Stimulated activated naive CD8-positive, alpha-beta T cell treated with anti-CD3 and anti-CD28 coated beads, Interleukin-15, Interleukin-2, amounts not matched to agents 100 ng/mL and 50 ng/mL, for 24 hours (primary cell): ENCODE results near the gene HLF.
A peak's percentile ranks its signal among the peaks of the same experiment; 100 is the strongest.

Experiments used
- H3K27ac Mint-ChIP-seq: one replicate; pipeline ENCODE4 v1.8.0; 2021; ENCODE audit warnings: mild to moderate bottlenecking, mixed read lengths
- H3K27me3 Mint-ChIP-seq: one replicate; pipeline ENCODE4 v1.8.0; 2021; ENCODE audit warnings: mixed read lengths
- H3K36me3 Mint-ChIP-seq: one replicate; pipeline ENCODE4 v1.8.0; 2021; ENCODE audit warnings: low read depth, mixed read lengths
- H3K4me1 Mint-ChIP-seq: one replicate; pipeline ENCODE4 v1.8.0; 2021; ENCODE audit warnings: low read depth, mixed read lengths
- H3K4me3 Mint-ChIP-seq: one replicate; pipeline ENCODE4 v1.8.0; 2021; ENCODE audit warnings: mild to moderate bottlenecking, mixed read lengths
- H3K9me3 Mint-ChIP-seq: one replicate; pipeline ENCODE4 v1.8.0; 2021; ENCODE audit warnings: mixed read lengths

The HLF gene

GRCh38 chr17:55264645-55265298 is at the start of gene HLF:
Gene HLF (plus strand): TSS chr17:55264960. CDS start chr17:55265485, 525 bp downstream.
- Mint-ChIP-seq H3K9me3 (no peaks in the 10 kb centered on the region), H3K27ac (no peak within 1 kb of the TSS), H3K4me3 (peak within 1 kb of the TSS; percentile 63), H3K36me3 (no peaks in the 10 kb centered on the region), H3K4me1 (peaks cover 19% of the 10 kb centered on the region), H3K27me3 (peaks cover 81% of the 10 kb centered on the region)

DNA sequence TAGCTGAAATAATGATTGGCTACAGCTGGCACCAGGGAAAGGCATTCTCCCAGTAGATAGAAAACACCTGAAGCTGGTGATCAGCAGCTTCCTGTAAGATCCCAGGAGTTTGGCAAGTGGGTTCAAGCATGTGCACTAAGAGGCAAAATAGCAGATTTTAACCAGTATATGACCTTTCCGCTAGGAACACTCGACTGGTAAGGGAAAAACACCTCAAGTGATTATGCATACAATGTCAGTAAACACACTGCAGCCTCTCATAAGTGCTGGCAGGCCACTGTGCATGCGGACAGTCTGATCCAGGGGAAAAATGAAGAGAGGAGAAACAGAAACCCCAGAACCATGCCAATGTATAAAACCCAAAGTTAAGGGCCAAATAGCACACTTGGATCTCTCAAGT is 49.0 kb upstream of the HLF start:
- Mint-ChIP-seq H3K4me3 (no peak overlapping the region), H3K27ac (no peak overlapping the region), H3K36me3 (no peaks in the 10 kb centered on the region), H3K9me3 (no peaks in the 10 kb centered on the region), H3K4me1 (no peaks in the 10 kb centered on the region), H3K27me3 (peaks cover 12% of the 10 kb centered on the region)

DNA sequence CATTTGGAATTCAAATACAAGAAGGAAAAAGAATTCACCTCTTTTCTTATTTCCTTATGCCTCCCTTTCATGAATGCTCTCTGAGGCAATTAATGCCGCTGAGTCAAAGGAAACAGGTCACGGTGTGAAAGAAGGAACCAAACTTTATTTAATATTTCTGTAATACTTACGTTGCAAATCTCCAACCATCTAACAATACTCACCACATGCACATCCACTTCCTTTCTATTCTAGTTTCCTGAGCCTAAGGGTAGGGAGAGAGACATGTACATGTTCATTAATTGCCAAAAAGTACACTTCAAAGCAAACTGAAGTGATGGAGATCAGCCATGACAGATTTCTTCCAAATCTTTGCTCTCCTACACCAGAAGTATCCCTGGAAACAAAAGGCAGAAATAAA is 47.9 kb upstream of the HLF start:
- no peak overlapping the region for H3K4me3 Mint-ChIP-seq
- no peaks in the 10 kb centered on the region for H3K9me3 Mint-ChIP-seq
- no peaks in the 10 kb centered on the region for H3K4me1 Mint-ChIP-seq
- peaks cover 15% of the 10 kb centered on the region for H3K27me3 Mint-ChIP-seq
- H3K27ac Mint-ChIP-seq = no peak overlapping the region
- H3K36me3 Mint-ChIP-seq = no peaks in the 10 kb centered on the region

- no peak overlapping the region for H3K4me3 Mint-ChIP-seq
- no peaks in the 10 kb centered on the region for H3K4me1 Mint-ChIP-seq
- no peaks in the 10 kb centered on the region for H3K9me3 Mint-ChIP-seq
- no peak overlapping the region for H3K27ac Mint-ChIP-seq
- H3K27me3 Mint-ChIP-seq = peaks cover 15% of the 10 kb centered on the region
- H3K36me3 Mint-ChIP-seq = no peaks in the 10 kb centered on the region
Measured at GRCh38 chr17:55219459-55219858, 45.3 kb upstream of the HLF start.

DNA sequence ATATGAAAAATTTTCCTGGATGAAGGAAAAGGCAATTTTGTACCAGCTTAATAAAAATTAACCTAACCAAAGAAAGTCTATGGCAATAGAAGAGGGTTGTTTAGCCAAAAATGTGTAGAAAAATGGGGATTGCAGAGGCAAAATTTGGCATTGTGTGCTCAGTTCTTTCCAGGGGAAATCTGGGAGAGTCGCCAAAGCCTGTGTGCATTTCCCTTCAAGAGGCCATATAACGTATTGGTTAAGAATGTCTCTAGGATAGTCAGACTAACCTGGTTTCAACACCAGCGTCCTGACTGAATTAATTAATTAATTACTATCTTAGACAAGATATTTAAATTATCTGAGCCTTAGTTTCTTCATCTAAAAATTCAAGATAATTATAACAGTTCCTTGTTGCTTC is 44.8 kb upstream of the HLF start:
- Mint-ChIP-seq H3K9me3 (no peaks in the 10 kb centered on the region), H3K4me3 (no peak overlapping the region), H3K4me1 (no peaks in the 10 kb centered on the region), H3K27me3 (peaks cover 15% of the 10 kb centered on the region), H3K27ac (no peak overlapping the region), H3K36me3 (no peaks in the 10 kb centered on the region)

DNA sequence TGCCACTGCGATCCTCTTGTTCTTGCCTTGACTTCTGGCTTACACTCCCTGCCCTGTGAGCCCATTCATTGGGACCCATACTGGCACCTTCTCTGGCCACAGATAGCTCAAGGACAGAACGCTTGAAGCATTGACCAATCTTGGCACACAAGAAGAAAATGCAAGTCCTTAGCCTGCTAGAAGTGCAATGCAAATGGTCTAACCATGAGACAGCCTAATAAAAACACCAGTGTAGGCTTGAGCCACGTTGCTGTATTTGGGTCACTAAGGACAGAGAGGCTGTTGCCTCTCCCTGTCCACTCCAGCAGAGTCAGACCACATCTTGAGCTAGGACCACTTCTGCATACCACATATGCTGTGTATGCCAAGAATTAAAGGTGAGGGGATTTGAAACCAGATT is 41.2 kb upstream of the HLF start:
- H3K36me3 Mint-ChIP-seq = no peaks in the 10 kb centered on the region
- H3K4me1 Mint-ChIP-seq = no peaks in the 10 kb centered on the region
- peaks cover 4% of the 10 kb centered on the region for H3K27me3 Mint-ChIP-seq
- H3K4me3 Mint-ChIP-seq = no peak overlapping the region
- no peak overlapping the region for H3K27ac Mint-ChIP-seq
- H3K9me3 Mint-ChIP-seq = no peaks in the 10 kb centered on the region

DNA sequence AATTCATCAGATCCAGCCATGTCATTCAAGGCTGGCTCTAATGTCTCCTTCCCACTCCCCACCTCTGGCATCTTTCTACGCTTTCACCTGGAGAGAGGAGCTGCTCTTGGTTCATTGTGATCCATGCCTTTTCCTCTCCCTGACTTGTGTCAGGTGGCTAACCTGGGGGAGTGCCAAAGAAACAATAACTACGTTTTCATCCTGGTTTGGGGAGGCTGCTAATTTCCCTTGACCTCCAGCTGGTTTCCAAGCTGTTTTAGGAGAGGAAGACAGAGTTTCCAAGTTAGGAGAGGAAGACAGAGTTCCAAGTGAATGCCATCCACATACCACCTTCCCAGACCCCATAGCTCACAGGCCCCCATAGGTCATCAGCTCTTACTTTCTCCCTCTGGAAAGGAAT is 40.0 kb upstream of the HLF start:
- Mint-ChIP-seq H3K9me3 (no peaks in the 10 kb centered on the region), H3K4me1 (no peaks in the 10 kb centered on the region), H3K4me3 (no peak overlapping the region), H3K27me3 (peaks cover 3% of the 10 kb centered on the region), H3K36me3 (no peaks in the 10 kb centered on the region), H3K27ac (no peak overlapping the region)

GRCh38 chr17:55225237-55225636 is 39.5 kb upstream of the HLF start:
- Mint-ChIP-seq H3K27ac (no peak overlapping the region), H3K36me3 (no peaks in the 10 kb centered on the region), H3K27me3 (peaks cover 6% of the 10 kb centered on the region), H3K9me3 (no peaks in the 10 kb centered on the region), H3K4me3 (no peak overlapping the region), H3K4me1 (no peaks in the 10 kb centered on the region)

DNA sequence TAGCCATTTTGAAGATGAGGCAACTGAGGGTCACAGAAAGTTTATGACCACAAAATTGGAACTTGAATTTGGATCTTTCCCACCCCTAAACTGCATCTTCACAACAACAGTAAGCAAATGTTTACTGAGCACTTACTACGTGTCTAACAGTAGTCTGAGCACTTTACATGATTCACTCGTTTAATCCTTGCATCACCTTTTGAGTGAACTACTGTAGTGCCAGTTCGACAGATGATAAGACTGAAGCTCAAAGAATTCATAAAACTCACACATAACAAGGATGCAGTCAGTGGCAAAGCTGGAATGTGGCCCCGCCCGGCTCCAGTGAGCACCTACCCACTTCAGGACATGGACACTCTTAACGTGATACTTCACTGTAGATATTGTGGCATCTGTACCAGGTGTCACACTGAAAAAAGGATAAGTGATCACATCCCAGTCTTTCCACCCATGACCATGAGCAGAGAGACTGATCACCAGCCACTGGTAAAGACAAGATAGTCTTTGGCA is 36.0 kb upstream of the HLF start:
- no peaks in the 10 kb centered on the region for H3K9me3 Mint-ChIP-seq
- H3K27me3 Mint-ChIP-seq = peaks cover 6% of the 10 kb centered on the region
- H3K27ac Mint-ChIP-seq = no peak overlapping the region
- H3K36me3 Mint-ChIP-seq = no peaks in the 10 kb centered on the region
- no peaks in the 10 kb centered on the region for H3K4me1 Mint-ChIP-seq
- H3K4me3 Mint-ChIP-seq = no peak overlapping the region

DNA sequence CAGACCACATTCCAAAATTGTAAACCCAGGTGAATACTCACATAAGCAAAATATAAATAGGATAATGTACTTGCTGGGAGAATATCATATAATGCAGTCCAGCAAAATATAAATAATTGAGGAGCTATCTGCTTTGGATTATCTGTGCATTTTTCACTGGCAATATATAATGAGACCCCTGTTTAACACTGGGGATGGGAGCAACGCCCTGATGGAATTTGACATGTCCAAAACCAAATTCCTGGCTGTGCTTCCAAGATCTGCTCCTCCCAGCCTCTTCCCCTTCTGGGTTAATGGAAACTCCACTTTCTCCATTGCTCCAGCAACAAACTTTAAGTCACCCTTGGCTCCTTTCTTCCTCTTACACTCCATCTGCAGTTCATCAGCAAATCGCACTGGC is 35.5 kb upstream of the HLF start:
- no peaks in the 10 kb centered on the region for H3K36me3 Mint-ChIP-seq
- H3K4me3 Mint-ChIP-seq = no peak overlapping the region
- H3K27me3 Mint-ChIP-seq = peaks cover 6% of the 10 kb centered on the region
- H3K27ac Mint-ChIP-seq = no peak overlapping the region
- H3K9me3 Mint-ChIP-seq = no peaks in the 10 kb centered on the region
- no peaks in the 10 kb centered on the region for H3K4me1 Mint-ChIP-seq

DNA sequence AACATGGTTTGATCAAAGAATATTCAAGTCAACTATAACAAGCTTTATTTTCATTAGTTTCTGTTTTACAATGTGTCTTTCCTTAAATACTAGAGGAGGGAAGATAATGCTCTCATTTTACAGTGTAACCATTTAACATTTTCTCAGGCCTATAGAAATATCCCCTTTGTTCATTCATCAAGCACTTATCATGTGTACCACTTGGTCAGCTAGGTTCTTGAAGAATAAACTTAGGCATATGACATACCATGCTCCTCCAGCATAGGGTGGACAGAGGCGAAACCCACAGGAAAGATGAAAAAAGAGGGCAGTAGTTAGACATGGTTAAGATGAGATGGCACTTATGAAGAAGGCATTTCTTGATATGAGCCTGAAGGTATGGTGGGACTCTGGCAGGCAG is 34.0 kb upstream of the HLF start:
- Mint-ChIP-seq H3K4me3 (no peak overlapping the region), H3K4me1 (no peaks in the 10 kb centered on the region), H3K27me3 (peaks cover 6% of the 10 kb centered on the region), H3K27ac (no peak overlapping the region), H3K9me3 (no peaks in the 10 kb centered on the region), H3K36me3 (no peaks in the 10 kb centered on the region)

- Mint-ChIP-seq H3K4me1 (peaks cover 15% of the 10 kb centered on the region), H3K27ac (no peak overlapping the region), H3K36me3 (no peaks in the 10 kb centered on the region), H3K9me3 (no peaks in the 10 kb centered on the region), H3K27me3 (peaks cover 9% of the 10 kb centered on the region), H3K4me3 (no peak overlapping the region)
Measured at GRCh38 chr17:55233840-55234239, 30.9 kb upstream of the HLF start.

- Mint-ChIP-seq H3K27ac (no peak overlapping the region), H3K27me3 (peaks cover 24% of the 10 kb centered on the region), H3K4me1 (peaks cover 19% of the 10 kb centered on the region), H3K36me3 (no peaks in the 10 kb centered on the region), H3K4me3 (no peak overlapping the region), H3K9me3 (no peaks in the 10 kb centered on the region)
Measured at GRCh38 chr17:55236316-55236715, 28.4 kb upstream of the HLF start.

DNA sequence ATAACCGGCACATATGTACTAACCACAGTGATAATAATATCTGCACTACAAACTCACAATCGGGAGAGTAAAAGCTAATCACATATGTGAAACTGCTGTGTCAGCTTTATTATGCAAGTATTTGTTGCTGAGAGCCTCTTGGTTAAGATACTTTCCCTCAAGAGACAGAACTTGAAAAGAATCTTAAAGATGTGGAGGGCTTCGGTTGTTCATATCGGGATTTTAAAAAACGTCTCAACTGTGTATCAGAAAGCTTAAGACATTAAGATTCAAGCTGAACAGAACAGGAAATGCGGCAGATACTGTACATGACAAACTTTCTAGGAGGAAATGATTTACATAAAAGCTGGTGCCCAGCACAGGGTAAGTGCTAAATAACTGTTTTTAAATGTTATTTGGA is 27.5 kb upstream of the HLF start:
- peaks cover 30% of the 10 kb centered on the region for H3K27me3 Mint-ChIP-seq
- peaks cover 19% of the 10 kb centered on the region for H3K4me1 Mint-ChIP-seq
- H3K27ac Mint-ChIP-seq = no peak overlapping the region
- peak overlapping the region; percentile 25 for H3K4me3 Mint-ChIP-seq
- peaks cover 3% of the 10 kb centered on the region for H3K36me3 Mint-ChIP-seq
- no peaks in the 10 kb centered on the region for H3K9me3 Mint-ChIP-seq

DNA sequence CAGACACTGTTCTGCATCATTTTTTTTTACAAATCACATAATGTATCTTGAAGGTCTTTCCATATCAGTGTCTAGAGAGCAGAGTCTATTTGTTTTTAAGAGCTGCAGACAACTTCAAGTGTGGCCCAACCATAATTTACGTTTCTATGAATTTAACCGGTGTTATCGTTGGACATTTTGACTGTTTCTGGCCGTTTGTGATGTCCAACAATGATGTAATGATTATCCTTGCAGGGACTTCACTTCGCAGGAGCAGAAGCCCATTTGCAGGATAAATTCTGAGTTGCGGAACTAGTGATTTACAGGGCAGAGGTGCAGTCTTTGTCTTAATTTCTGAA is 26.9 kb upstream of the HLF start:
- Mint-ChIP-seq H3K9me3 (no peaks in the 10 kb centered on the region), H3K4me1 (peaks cover 19% of the 10 kb centered on the region), H3K27me3 (peaks cover 31% of the 10 kb centered on the region), H3K4me3 (peak overlapping the region; percentile 47), H3K27ac (no peak overlapping the region), H3K36me3 (peaks cover 3% of the 10 kb centered on the region)

DNA sequence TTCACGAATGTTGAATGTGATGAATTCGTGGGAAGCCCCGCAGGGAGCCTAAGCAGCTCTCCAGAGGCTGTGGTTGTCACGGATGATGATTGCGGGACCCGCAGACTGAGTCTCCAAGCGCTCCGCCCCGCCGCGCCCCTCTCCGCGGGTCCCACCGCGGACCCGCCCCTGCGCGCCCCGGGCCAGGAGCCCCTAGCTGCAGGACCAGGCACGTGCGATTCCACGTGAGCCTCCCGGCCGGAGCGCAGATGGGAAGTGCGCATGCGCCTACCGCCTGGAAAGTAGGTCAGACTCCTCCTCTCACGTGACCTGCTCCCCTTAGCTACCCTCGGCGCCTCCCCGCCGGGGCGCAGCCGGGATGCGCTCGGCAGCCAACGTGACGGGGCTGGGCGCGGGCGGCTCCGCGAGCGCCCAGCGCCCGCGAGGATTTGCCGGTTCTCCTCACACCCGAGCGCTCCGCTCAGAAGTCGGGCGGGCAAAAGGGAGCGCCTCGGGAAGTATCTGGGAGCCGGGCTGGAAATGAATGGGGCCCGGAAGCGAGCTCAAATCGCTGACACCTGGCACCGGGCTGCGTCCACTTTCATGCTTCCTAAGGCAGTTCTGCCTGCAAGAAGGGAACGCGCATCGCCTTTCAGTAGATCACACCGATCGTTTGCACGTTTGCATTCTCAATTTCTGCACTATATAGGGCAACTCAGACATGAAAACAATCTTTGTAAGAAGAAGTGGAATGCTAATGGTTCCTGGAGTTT is 26.4 kb upstream of the HLF start:
- no peaks in the 10 kb centered on the region for H3K9me3 Mint-ChIP-seq
- peaks cover 19% of the 10 kb centered on the region for H3K4me1 Mint-ChIP-seq
- peaks cover 35% of the 10 kb centered on the region for H3K27me3 Mint-ChIP-seq
- peak overlapping the region; percentile 83 for H3K4me3 Mint-ChIP-seq
- H3K36me3 Mint-ChIP-seq = peaks cover 3% of the 10 kb centered on the region
- H3K27ac Mint-ChIP-seq = peak overlapping the region; percentile 84
